HG02798 (cell line): ENCODE data around the gene FUT8.

Experiments used
- ATAC-seq: cut with Tn5 transposase; IDR thresholded peaks from one replicate; pipeline ENCODE4 v1.9.1; 2021; ENCODE audit warnings: mild to moderate bottlenecking; ENCODE audit not compliant: unreplicated experiment, poor library complexity

The FUT8 gene

GRCh38 chr14:65486863-65487262 lies 74.3 kb downstream of the FUT8 start:
- no peak for ATAC-seq

- no peak for ATAC-seq
Observed at GRCh38 chr14:65487783-65488494, 75.4 kb downstream of the FUT8 start.

- ATAC-seq = no peak
Observed at GRCh38 chr14:65491274-65491673, 78.7 kb downstream of the FUT8 start.

GRCh38 chr14:65492266-65492665 lies 79.7 kb downstream of the FUT8 start:
- no peak for ATAC-seq

- ATAC-seq = no peak
Observed at GRCh38 chr14:65495196-65495595, 82.7 kb downstream of the FUT8 start.

- ATAC-seq = no peak
Observed at GRCh38 chr14:65496178-65496993, 83.9 kb downstream of the FUT8 start.

- ATAC-seq = no peak
Observed at GRCh38 chr14:65499138-65499537, 86.6 kb downstream of the FUT8 start.

GRCh38 chr14:65500075-65500474 lies 87.5 kb downstream of the FUT8 start:
- no peak for ATAC-seq

GRCh38 chr14:65501328-65501727 lies 88.8 kb downstream of the FUT8 start:
- ATAC-seq = no peak

GRCh38 chr14:65502676-65503124 lies 90.2 kb downstream of the FUT8 start:
- ATAC-seq = no peak

- ATAC-seq = no peak
Observed at GRCh38 chr14:65503771-65504170, 91.2 kb downstream of the FUT8 start.

- no peak for ATAC-seq
Observed at GRCh38 chr14:65506801-65507200, 94.3 kb downstream of the FUT8 start.

GRCh38 chr14:65509842-65510241 lies 97.3 kb downstream of the FUT8 start:
- ATAC-seq = no peak

- no peak for ATAC-seq
Observed at GRCh38 chr14:65513671-65514070, 101.1 kb downstream of the FUT8 start.

- ATAC-seq = no peak
Observed at GRCh38 chr14:65517635-65518542, 105.4 kb downstream of the FUT8 start.

- ATAC-seq = no peak
Observed at GRCh38 chr14:65528069-65528468, 115.5 kb downstream of the FUT8 start.

- no peak for ATAC-seq
Observed at GRCh38 chr14:65531148-65531547, 118.6 kb downstream of the FUT8 start.

- no peak for ATAC-seq
Observed at GRCh38 chr14:65533736-65534404, 121.3 kb downstream of the FUT8 start.

GRCh38 chr14:65536781-65537423 lies 124.4 kb downstream of the FUT8 start:
- ATAC-seq = no peak

- no peak for ATAC-seq
Observed at GRCh38 chr14:65548878-65549277, 136.3 kb downstream of the FUT8 start.
